ENCODE measurements around the gene MYO9B. TPM values are rescaled to one million over a fixed set of nuclear protein-coding genes. Genes with fewer than 3 reads are reported as not detected.

MYO9B gene
- total RNA-seq, 1 donor from 2014 or later, result 75.0 TPM

DNA sequence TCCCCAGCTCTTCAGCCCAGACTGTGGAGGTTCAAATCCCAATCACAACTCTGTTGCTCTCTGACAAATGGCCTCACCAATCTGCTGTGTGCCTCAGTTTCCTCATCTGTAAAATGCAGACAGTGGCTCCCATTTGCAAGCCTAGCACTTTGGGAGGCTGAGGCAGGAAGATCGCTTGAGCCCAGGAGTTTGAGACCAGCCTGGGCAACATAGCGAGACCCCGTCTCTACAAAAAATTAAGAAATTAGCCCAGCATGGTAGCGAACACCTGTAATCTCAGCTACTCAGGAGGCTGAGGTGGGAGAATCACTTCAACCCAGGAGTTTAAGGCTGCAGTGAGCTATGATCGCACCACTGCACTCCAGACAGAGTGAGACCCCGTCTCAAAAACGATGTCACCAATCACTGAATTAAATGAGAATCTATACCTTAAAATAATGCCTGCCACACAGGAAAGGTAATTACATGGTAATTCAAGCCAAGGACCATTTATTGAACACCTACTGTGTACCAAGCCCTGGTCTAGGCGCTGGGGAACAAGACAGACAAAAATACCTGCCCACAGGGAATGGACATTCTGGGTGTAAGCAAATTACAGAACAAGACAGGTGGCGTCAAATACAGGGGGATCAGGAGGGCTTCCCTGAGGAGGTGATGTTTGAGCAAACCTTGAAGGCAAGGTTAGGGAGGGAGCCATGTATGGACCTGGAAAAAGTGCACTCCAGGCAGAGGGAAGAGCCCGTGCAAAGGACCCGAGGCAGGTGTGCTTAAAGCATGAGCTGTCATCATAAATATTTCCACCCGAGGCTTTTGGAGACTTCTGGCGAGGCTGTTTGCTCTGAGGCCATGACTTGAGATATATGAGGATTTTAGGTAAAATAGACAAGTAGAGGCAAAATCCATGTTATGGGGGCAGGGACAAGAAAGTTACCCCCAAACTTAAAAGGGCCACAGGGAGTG lies 162.4 kb downstream of the MYO9B start:
- DNase-seq (ENCODE audit: low spot score), result no peak

DNA sequence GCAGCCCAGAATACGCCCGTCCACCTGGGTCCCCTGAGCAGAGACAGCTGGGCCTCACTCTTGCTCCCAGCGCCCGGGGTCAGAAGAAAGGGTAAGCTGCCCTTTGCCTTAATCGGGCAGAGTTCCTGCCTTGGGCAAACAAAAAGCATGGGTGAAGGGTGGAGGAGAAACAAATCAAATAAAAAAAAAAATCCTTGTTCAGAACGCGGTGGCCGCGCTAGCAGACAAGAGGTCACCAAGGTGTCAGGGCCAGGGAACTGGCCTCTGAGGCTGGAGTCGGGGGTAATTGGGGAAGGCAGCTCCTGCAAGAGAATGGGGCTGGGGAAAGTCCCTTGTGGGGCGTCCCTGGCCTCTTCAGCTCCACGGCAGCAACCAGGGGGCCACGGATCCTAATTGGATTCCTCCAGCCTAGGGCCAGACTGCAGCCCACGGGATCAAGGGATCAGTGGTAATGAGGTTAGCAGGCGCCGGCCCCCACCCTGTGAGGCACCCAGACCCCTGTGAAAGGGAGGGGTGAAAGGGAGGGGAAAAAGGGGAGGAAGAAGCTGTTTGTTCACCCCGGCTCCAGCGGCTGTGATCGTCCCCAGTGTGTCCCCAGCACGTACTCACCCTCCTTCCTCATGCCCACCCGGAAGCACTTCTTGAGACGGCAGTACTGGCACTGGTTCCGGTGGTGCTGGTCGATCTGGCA lies 164.6 kb downstream of the MYO9B start:
- DNase-seq (ENCODE audit: low spot score), result no peak

- DNase-seq (ENCODE audit: low spot score), result no peak
Observed at GRCh38 chr19:17240826-17241399, 165.3 kb downstream of the MYO9B start.

DNA sequence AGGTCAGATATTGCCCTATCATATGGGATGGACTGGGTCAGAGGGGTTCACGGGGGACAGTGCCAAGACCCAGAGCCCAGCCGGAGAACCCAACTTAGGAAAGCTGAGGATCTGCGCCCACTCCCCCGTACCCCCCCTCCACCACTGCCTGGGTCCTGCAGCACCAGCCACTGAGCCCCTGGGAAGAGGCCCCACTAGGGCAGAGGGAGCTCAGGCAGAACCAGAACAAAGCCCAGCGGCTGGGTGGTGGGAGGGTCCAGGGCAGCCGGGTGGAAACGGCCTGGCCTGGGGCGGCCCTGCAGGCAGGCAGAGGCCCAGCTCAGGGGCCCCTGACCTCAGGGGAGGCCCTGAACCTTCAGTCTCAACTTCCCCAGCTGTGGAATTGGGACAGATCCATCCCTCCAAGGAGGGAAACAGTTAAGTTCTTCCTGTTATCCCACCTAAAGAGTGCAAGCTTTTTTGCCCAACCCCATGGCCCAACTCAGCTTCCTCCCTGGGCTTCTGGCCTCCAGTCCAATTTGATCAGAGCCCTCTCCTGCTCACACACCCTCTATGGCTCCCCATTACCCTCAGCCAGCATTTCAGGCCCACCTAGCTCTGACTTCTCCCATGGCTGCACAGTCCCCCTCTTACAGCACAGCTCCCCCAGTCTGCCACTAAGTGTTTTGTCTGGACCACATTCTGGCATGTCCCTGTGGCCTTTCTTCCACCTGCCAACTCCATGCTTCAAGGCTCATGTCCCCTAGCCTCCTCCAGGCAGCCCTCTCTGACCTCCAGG lies 167.0 kb downstream of the MYO9B start:
- DNase-seq (ENCODE audit: low spot score), result no peak

- DNase-seq (ENCODE audit: low spot score), result no peak
Observed at GRCh38 chr19:17243211-17243829, 167.7 kb downstream of the MYO9B start.

DNA sequence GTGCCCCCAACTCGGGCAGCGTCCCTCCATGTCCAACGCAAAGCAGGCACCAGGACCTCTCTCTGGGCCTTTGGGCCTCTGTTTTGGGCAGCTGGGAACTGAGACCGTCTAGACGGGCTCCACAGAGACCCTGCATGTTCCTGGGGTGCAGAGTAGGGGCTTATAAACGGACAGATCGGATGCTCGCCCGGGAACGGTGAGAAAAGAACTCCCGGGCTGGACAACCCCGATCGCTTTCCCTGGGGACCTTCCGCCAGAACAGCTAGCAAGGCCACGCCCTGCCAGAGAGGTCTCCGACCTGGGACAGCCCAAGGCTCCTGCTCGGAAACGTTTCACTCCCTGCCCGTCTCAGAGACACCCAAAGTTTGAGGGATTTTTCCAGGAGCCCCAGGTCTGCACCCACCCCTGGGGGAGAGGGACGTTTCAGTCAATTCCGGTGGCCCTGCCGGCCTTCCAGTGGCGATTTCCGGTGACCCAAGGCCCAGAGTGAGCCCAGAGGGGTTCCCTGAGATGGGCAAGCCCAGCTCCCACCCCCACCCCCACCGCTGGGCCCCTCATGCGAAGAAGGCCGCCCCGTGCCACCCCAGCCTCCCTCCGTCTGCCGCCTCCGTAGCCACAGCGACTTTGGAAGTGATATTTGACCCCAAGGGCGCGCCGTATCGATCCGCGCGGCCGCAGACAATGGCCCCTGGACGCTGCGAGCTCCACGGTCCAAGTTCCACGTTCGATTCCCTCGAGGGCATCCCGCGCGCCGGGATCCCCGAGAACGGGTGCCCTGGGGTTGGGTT lies 168.4 kb downstream of the MYO9B start:
- DNase-seq (ENCODE audit: low spot score), result peak; percentile 44

DNA sequence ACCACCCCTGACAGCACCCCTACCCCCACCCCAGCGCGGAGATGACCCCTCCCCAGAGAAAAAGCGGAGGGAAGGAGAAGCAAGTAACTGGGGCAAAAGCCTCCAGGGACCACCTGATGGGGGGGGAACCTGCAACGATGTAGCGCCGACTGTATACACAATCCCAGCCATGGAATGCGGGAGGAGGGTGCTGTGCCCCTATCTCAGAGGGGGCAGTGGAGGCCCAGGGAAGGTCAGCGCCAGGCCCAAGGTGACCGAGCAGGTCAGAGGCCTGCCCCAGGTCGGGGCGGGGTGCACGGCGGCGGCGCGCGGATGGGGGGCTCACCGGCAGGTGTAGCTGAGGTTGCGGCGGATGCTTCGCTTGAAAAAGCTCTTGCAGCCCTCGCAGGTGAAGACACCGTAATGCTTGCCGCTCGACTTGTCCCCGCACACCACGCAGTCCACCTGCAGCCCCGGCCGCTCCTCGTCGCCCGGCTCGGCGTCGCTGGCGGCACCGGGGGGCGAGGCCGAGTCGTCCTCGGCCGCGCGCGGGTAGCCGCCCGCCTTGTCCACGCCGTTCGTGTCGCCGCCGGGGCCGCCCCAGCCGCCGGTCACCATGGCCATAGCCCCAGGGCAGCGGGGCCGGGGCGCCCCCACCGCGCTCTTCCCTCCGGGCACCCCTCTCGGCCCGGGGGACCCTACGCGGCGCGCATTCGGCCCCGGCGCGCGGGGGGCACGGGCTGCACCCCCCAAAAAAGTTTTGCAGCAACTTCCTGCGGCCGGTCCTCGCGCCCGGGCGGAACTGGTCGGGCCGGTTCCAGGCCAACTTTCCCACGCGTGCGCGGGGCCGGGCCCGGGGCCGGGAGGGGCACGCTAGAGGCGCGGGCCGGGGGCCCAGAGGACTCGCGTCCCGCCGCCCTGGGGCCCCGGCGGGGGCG lies 169.3 kb downstream of the MYO9B start:
- peak; percentile 31 for DNase-seq (ENCODE audit: low spot score)

GRCh38 chr19:17245535-17245984 lies 170.0 kb downstream of the MYO9B start, which contains the start of gene NR2F6:
Gene NR2F6 (minus strand): TSS chr19:17245919. CDS start chr19:17245220, 699 bp downstream.
- no peak for DNase-seq (ENCODE audit: low spot score)

- DNase-seq (ENCODE audit: low spot score), result peak; percentile 25
Observed at GRCh38 chr19:17246681-17247425, 171.3 kb downstream of the MYO9B start.

- no peak for DNase-seq (ENCODE audit: low spot score)
Observed at GRCh38 chr19:17248011-17248776, 172.6 kb downstream of the MYO9B start.

GRCh38 chr19:17249887-17250548 lies 174.4 kb downstream of the MYO9B start:
- no peak for DNase-seq (ENCODE audit: low spot score)

GRCh38 chr19:17254636-17255035 lies 179.1 kb downstream of the MYO9B start:
- DNase-seq (ENCODE audit: low spot score), result no peak

- no peak for DNase-seq (ENCODE audit: low spot score)
Observed at GRCh38 chr19:17255150-17255621, 179.6 kb downstream of the MYO9B start.

GRCh38 chr19:17256130-17256529 lies 180.6 kb downstream of the MYO9B start:
- DNase-seq (ENCODE audit: low spot score), result no peak

GRCh38 chr19:17259118-17259780 lies 183.7 kb downstream of the MYO9B start:
- no peak for DNase-seq (ENCODE audit: low spot score)

DNA sequence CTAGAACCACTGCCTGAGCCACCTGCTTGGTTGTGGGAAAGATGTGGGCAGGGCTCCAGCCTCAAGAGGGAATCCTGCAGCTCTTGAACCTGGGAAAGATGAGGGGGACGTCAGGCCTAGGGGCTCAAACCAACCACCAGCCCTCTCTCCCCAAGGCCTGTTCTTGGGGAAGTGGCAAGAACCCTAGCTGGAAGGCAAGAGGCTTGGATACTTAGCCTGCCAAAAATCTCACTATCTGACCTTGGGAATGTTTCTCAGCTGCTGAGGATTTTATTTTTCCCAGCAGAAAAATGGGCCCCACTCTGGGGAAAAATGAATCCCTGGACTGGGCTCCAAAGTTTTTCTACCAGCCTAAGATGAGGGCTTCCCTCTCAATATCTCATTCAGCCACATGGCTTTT lies 184.4 kb downstream of the MYO9B start:
- no peak for DNase-seq (ENCODE audit: low spot score)

All from mucosa of gallbladder (tissue), 1 donor.